ENCODE results near the gene DDX56. TPM values are rescaled to one million over a fixed set of nuclear protein-coding genes. Genes with fewer than 3 reads are reported as not detected.

The DDX56 gene
- total RNA-seq, 2 experiments from 2014 or later, result 97.4 to 102 TPM

Other genes with a start within 250 kb of the DDX56 start
- under 1 TPM in 1 of 2 experiments, not detected in 1; 0.63 TPM for gene CAMK2B, start 248.3 kb downstream of the DDX56 start, total RNA-seq
- gene NUDCD3, start 83.2 kb downstream of the DDX56 start, total RNA-seq, result 100 to 1,000 TPM in 1 of 2 experiments, 10 to 100 TPM in 1; 92.2 to 101 TPM
- not detected for gene NPC1L1, start 32.6 kb downstream of the DDX56 start, total RNA-seq
- gene TMED4, start 8.3 kb upstream of the DDX56 start, total RNA-seq, result 10 to 100 TPM; 74.8 to 77.4 TPM
- 100 to 1,000 TPM; 134 to 136 TPM for gene OGDH, start 32.7 kb upstream of the DDX56 start, total RNA-seq
- 100 to 1,000 TPM; 103 to 120 TPM for gene ZMIZ2, start 174.9 kb upstream of the DDX56 start, total RNA-seq
- gene PPIA, start 222.8 kb upstream of the DDX56 start, total RNA-seq, result 1,000 to 10,000 TPM; 1,935 to 2,367 TPM